ENCODE results near the gene DIAPH3.

Gene DIAPH3

GRCh38 chr13:59770451-59770850 is 393.3 kb downstream of the DIAPH3 start:
- DNase-seq: no peak
- intact Hi-C loops (cut with DNase I): no loop called here

GRCh38 chr13:59766236-59766635 is 397.5 kb downstream of the DIAPH3 start:
- intact Hi-C loops (cut with DNase I): no loop called here
- no peak for DNase-seq

- intact Hi-C loops (cut with DNase I): no loop called here
- no peak for DNase-seq
Measured at GRCh38 chr13:59755632-59756290, 408.0 kb downstream of the DIAPH3 start.

- intact Hi-C loops (cut with DNase I): no loop called here
- no peak for DNase-seq
Measured at GRCh38 chr13:59754411-59754810, 409.3 kb downstream of the DIAPH3 start.

- DNase-seq: peak in 40 of 42 donors; percentile 14 to 77 (median 46)
- intact Hi-C loops (cut with DNase I): no loop called here
Measured at GRCh38 chr13:59750860-59751259, 412.9 kb downstream of the DIAPH3 start.

- DNase-seq: no peak
- intact Hi-C loops (cut with DNase I): no loop called here
Measured at GRCh38 chr13:59748046-59748445, 415.7 kb downstream of the DIAPH3 start.

- DNase-seq: no peak
- intact Hi-C loops (cut with DNase I): no loop called here
Measured at GRCh38 chr13:59747529-59747928, 416.2 kb downstream of the DIAPH3 start.

- intact Hi-C loops (cut with DNase I): no loop called here
- peak in 1 of 42 donors; percentile 8 for DNase-seq
Measured at GRCh38 chr13:59746291-59746962, 417.3 kb downstream of the DIAPH3 start.

- intact Hi-C loops (cut with DNase I): no loop called here
Measured at GRCh38 chr13:59745392-59745788, 418.3 kb downstream of the DIAPH3 start.

GRCh38 chr13:59744747-59745391 is 418.9 kb downstream of the DIAPH3 start:
- intact Hi-C loops (cut with DNase I): no loop called here
- no peak for DNase-seq

More at GRCh38 chr13:59745392-59745788, 418.3 kb downstream of the DIAPH3 start:
- DNase-seq: no peak

GRCh38 chr13:59743195-59743594 is 420.5 kb downstream of the DIAPH3 start:
- no peak for DNase-seq
- intact Hi-C loops (cut with DNase I): no loop called here

GRCh38 chr13:59742467-59742866 is 421.3 kb downstream of the DIAPH3 start:
- intact Hi-C loops (cut with DNase I): no loop called here
- DNase-seq: no peak

GRCh38 chr13:59738921-59739320 is 424.8 kb downstream of the DIAPH3 start:
- intact Hi-C loops (cut with DNase I): no loop called here

GRCh38 chr13:59734393-59734792 is 429.3 kb downstream of the DIAPH3 start:
- intact Hi-C loops (cut with DNase I): no loop called here
- DNase-seq: no peak

More at GRCh38 chr13:59738921-59739320, 424.8 kb downstream of the DIAPH3 start:
- DNase-seq: no peak

GRCh38 chr13:59733744-59734143 is 430.0 kb downstream of the DIAPH3 start:
- intact Hi-C loops (cut with DNase I): no loop called here
- no peak for DNase-seq

- intact Hi-C loops (cut with DNase I): no loop called here
- DNase-seq: no peak
Measured at GRCh38 chr13:59730026-59730425, 433.7 kb downstream of the DIAPH3 start.

GRCh38 chr13:59728896-59729545 is 434.7 kb downstream of the DIAPH3 start:
- intact Hi-C loops (cut with DNase I): no loop called here
- no peak for DNase-seq

- no peak for DNase-seq
- intact Hi-C loops (cut with DNase I): no loop called here
Measured at GRCh38 chr13:59721926-59722910, 441.5 kb downstream of the DIAPH3 start.

- intact Hi-C loops (cut with DNase I): no loop called here
- DNase-seq: no peak
Measured at GRCh38 chr13:59715611-59716010, 448.1 kb downstream of the DIAPH3 start.

All from head of caudate nucleus (tissue), 42 donors.